ENCODE measurements around the gene MYO1G.
"Not testable (repeated sequence)": the region's sequence is repeated elsewhere in the genome, so short reads cannot be mapped to it uniquely, and the experiment has no call there.

MYO1G gene

DNA sequence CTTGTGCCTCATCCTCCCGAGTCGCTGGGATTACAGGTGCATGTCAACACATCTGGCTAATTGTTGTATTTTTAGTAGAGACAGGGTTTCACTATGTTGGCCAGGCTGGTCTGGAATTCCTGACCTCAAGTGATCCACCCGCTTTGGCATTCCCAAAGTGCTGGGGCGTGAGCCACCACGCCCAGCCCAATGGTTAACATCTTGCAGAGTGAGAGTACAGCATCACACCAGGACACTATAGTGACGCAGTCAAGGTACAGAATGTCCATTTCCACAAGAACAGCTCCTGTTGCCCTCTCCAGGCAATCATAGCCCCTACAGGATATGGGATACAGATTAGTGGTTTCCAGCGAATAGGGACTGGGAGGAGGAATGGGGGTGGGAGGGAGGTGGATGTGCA is 34.0 kb downstream of the MYO1G start:
- no peak for DNase-seq (ENCODE audit: low read depth in 2 of 2)

DNA sequence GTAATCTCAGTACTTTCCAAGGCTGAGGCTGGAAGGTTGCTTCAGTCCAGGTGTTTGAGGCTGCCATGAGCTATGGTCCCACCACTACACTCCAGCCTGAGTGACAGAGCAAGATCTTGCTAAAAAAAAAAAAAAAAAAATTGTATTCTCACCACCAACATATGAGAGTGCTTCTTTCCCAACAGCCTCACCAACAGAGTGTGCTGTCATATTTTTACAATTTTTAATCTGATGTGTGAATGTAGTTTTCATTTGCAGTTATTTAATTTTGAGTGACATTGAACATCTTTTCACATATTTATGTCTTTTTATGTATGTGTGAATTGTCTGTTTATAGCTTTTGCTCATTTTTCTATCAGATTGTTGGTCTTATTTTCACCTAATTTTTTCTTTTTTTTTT is 35.2 kb downstream of the MYO1G start:
- no peak for DNase-seq (ENCODE audit: low read depth in 2 of 2)

DNA sequence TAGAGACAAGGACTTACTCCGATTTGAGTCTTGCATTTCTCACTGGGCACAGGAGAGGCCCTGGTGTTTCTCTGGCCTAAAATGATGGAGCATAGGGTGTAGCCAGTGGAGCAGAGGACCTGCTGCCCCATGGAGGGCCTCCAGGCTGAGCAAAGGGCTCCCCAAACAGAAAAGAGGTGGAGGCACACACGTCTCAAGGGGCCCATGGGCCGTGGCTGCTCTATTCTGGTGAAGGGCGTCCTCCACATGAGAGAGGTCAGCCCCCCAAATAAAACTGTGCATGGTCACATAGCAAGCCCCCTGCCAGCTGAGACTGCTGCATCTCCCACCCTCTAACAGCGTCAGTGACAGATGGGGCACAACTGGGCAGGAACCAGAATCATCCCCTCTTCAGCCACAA is 41.4 kb downstream of the MYO1G start:
- no peak for DNase-seq (ENCODE audit: low read depth in 2 of 2)

DNA sequence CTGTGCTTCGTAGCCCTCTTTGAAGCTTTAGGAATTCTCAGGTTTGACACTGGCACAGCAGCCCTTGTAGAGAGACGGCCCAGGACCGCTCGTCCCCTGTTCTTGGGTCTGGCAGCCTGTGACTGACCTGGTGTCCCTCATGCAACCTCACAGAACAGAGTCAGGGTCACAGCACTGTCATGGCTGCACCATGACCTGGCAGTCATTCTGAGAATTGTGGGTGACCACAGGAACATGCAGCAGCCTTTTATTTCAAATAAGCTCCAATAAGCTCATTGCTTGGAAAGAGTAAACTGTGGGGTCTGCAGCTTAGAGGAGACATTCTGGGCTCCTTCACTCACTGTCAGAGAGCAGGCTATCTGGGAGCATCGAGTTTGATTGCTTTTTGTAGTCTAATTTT is 42.5 kb downstream of the MYO1G start:
- no peak for DNase-seq (ENCODE audit: low read depth in 2 of 2)

DNA sequence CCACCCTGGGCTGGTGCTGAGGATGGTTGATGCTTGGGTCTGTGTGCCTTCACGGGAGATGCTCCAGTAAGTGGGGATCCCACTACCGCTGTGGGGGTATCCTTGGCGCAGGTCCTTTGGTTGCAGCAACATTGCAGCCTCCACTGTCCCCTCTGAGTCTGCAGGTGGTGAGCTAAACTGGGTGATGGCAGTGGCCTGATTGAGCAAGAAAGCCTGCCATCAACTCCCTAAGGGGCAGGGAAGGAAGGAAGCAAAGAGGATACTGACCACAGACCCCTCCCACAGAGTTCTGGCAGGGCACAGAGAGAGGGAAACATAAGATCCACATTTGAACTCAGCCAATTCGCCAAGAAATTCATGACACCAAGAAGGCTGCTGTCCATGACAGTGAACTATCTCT is 43.2 kb downstream of the MYO1G start:
- no peak for DNase-seq (ENCODE audit: low read depth in 2 of 2)

- no peak for DNase-seq (ENCODE audit: low read depth in 2 of 2)
These were observed 43.8 kb downstream of the MYO1G start for GRCh38 chr7:44935016-44935415.

GRCh38 chr7:44934510-44934909 is 44.3 kb downstream of the MYO1G start:
- DNase-seq (ENCODE audit: low read depth in 2 of 2), result not testable (repeated sequence)

GRCh38 chr7:44930921-44931320 is 47.9 kb downstream of the MYO1G start:
- no peak for DNase-seq (ENCODE audit: low read depth in 2 of 2)

- DNase-seq (ENCODE audit: low read depth in 2 of 2), result no peak
These were observed 56.5 kb downstream of the MYO1G start for GRCh38 chr7:44922351-44922694.

DNA sequence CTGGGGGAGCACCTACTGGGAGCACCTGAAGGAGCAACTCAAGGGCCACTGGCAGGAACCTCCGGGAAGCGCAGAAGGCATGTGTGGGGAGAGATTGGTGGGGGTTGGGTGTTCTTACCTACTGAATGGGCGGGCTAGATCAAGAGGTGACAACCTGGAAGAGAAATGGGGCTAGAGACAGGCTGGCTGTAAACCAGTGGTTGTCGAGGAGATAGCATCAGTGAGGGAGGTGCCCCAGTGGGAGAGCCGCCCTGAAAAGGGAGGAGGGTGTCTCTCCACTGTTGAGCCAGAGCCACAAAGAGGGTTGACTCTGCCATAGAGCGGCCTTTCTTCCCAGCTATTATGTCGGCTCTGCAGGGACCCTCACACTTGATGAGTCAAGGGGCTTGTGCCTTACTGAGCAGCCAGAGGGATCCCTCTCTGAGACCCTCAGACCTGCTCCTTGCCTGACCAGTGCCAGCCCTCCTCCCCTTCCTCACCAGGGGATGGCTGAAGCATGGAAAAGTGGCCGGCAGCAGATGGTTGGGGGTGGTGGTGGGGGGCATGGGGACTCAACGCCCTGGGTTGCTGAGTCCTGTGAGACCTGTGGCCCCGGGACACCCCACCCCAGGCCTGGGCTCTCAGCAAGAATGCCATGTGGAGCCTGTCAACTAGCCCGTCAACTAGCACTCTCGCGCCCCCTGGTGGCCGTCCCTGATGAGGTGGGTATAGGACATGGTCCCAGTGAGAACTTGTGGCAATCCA is 57.0 kb downstream of the MYO1G start:
- peak; percentile 93 to 95 for DNase-seq (ENCODE audit: low read depth in 2 of 2)

- no peak for DNase-seq (ENCODE audit: low read depth in 2 of 2)
These were observed 58.7 kb downstream of the MYO1G start for GRCh38 chr7:44920119-44920518.

- no peak for DNase-seq (ENCODE audit: low read depth in 2 of 2)
These were observed 60.8 kb downstream of the MYO1G start for GRCh38 chr7:44918029-44918428.

- no peak for DNase-seq (ENCODE audit: low read depth in 2 of 2)
These were observed 61.4 kb downstream of the MYO1G start for GRCh38 chr7:44917465-44917864.

GRCh38 chr7:44914992-44915607 is 63.7 kb downstream of the MYO1G start:
- DNase-seq (ENCODE audit: low read depth in 2 of 2), result peak; percentile 55 to 62

- DNase-seq (ENCODE audit: low read depth in 2 of 2), result no peak
These were observed 66.0 kb downstream of the MYO1G start for GRCh38 chr7:44912775-44913347.

Measured in stimulated activated CD4-positive, alpha-beta T cell treated with anti-CD3 and anti-CD28 coated beads, Interleukin-15, amount 100 ng/mL, for 48 hours (primary cell).